Embryonic facial prominence (tissue), 1 donor: ENCODE results near the gene SNAPC3.
"Not testable (repeated sequence)": the region's sequence is repeated elsewhere in the genome, so short reads cannot be mapped to it uniquely, and the experiment has no call there.

Experiments used
- DNase-seq: peaks from one replicate; pipeline ENCODE4 v3.0.0-alpha.2; 2016; ENCODE audit errors: extremely low spot score

Gene SNAPC3

DNA sequence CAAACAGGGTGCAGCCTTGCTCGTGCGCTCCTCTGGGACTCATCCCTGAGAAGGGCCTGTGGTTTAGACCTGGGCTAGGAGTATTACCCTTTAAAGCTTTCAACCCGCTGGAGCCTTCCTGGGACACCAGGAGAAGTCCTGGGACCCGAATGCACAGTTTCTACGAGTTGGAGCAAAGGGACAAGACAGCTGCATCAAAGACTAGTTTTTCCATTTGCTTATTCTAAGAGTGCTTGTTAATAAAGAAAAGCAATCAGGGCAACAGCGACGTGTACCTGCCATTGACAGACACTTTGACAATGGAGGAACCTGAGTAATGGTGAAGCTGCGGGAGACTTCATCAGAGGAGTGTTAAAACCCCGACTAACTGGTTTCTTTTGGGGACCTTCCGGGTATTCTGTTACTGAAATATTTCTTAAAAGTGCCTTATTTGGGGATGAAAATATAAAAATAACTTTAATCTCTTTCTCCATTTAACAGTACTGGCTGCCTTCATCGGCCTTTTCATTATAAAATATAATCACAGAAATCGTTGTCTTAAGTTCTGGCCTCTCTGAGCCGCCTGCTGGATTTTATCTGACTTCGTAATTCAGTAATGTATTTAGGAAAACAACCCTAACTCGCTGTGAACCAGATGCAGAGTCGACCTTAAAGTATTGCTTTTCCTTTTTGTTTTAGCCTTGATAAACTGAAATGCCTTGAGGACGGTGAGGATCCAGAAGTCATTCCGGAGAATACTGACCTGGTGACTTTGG lies 732 bp downstream of the SNAPC3 start:
- DNase-seq = peak; percentile 11

- no peak for DNase-seq
Measured at GRCh38 chr9:15426019-15426418, 3.3 kb downstream of the SNAPC3 start.

DNA sequence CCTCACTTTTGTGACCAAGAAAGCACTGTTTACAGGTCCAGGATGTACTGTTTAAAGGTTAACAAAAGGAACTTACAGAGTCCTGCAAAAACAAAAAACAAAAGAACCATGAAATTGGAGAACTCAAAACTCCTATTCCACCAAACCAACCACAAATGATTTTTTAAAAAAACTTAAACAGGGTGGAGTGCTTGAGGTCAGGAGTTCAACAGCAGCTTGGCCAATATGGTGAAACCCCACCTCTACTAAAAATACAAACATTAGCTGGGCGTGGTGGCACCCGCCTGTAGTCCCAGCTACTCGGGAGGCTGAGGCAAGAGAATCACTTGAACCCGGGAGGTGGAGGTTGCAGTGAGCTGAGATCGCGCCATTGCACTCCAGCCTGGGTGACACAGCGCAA lies 5.0 kb downstream of the SNAPC3 start:
- DNase-seq = not testable (repeated sequence)

GRCh38 chr9:15430920-15431844 lies 8.5 kb downstream of the SNAPC3 start:
- DNase-seq = no peak

DNA sequence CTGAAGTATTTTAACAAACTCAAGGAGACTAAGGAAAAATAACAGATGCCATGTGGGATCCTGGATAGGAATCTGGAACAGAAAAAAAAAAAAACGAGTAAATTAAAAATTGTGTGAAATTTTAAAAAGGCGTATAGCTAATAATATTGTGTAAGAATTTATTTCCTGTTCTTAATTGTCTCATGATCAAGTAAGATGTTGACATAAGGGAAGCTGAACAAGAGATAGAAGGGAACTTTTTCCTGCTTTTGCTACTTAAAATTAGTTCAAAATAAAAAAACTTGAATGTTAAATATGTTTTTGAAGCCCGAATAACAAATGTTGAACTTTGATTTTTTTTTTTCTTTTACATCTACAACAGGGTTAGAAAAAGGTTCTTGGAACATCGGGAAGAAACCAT lies 10.5 kb downstream of the SNAPC3 start:
- DNase-seq = no peak

GRCh38 chr9:15433661-15434060 lies 11.0 kb downstream of the SNAPC3 start:
- DNase-seq = no peak

- DNase-seq = no peak
Measured at GRCh38 chr9:15438891-15439290, 16.2 kb downstream of the SNAPC3 start.

DNA sequence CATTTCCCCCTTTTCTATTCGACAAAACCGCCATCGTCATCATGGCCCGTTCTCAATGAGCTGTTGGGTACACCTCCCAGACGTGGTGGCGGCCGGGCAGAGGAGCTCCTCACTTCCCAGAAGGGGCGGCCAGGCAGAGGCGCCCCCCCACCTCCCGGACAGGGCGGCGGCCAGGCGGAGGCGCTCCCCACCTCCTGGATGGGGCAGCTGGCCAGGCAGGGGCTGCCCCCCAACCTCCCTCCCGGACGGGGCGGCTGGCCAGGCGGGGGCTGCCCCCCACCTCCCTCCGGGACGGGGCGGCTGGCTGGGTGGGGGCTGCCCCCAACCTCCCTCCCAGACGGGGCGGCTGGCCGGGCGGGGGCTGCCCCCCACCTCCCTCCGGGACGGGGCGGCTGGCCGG lies 19.2 kb downstream of the SNAPC3 start:
- not testable (repeated sequence) for DNase-seq

GRCh38 chr9:15442264-15442663 lies 19.6 kb downstream of the SNAPC3 start:
- not testable (repeated sequence) for DNase-seq

DNA sequence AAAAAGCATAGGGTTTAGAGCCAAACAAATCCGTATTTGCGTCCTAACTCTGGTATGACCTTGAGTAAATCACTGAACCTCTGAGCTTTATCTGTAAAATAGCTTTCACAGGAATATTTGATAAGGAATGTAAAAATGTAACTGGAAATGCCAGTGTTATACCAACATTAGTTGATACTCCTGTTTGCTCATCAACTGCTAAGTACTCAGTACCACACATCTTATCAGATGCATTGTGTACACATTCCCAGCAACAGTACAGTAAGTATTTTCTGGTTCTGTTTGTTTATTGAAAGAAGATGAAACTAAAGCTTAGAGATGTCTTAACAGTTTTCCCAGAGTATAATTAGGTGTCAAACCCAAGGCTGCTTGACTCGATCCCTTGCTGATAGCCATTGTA lies 21.5 kb downstream of the SNAPC3 start:
- no peak for DNase-seq

DNA sequence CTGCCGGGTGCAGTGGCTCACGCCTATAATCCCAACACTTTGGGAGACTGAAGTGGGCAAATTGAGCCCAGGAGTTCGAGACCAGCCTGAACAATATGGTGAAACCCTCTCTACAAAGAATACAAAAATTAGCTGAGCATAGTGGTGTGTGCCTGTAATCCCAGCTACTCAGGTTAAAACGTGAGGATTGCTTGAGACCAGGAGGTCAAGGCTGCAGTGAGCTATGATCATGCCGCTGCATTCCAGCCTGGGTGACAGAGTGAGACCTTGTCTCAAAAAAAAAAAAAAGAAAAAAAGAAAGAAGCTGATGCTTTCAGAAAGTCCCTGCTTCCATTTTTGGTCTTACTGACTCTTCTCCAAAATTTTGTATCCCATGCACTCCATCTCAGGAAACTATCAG lies 31.3 kb downstream of the SNAPC3 start:
- DNase-seq = no peak

GRCh38 chr9:15461056-15461455 lies 38.4 kb downstream of the SNAPC3 start:
- DNase-seq = no peak

GRCh38 chr9:15461601-15462000 lies 38.9 kb downstream of the SNAPC3 start:
- no peak for DNase-seq

DNA sequence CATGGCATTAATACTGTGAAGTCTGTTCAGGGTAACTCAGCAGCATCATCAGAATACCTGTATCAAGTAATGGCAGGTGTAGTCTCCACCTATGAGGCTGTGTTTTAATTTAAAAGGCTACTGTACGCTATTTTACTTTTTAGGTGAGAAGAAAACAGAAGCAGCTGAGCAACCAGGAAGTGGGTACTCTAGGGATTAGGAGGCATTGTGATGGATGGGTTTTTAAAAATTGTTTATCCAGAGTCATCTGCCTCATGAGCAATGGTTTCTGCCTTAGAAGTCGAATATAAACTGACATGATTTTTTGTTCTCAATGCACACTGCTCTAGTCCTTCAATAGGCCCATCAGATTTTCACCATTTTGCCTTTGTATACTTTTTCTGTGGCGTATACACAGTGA lies 45.5 kb downstream of the SNAPC3 start:
- no peak for DNase-seq

GRCh38 chr9:15469406-15469805 lies 46.7 kb downstream of the SNAPC3 start:
- no peak for DNase-seq

DNA sequence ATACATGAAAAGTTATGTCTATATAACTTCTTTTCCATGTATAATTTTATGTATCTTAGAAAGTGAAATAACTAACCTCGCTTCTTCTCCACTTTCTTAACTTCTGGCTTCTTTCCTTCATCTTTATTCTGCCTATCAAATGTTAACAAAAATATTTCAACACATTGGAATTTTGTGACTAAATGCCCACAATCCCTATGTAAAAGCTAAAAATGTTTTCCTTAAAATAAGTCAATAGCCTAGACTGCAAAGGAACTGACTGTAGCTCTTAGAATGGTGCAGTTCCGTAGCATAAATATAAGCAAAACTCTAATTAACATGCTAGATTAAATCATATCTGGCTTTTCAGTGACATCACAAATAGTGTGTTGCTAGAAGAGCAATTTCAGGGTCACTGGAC lies 47.2 kb downstream of the SNAPC3 start:
- DNase-seq = no peak

GRCh38 chr9:15475923-15476536 lies 53.4 kb downstream of the SNAPC3 start:
- DNase-seq = no peak

GRCh38 chr9:15480028-15480427 lies 57.4 kb downstream of the SNAPC3 start:
- no peak for DNase-seq

- DNase-seq = no peak
Measured at GRCh38 chr9:15482146-15482545, 59.5 kb downstream of the SNAPC3 start.

DNA sequence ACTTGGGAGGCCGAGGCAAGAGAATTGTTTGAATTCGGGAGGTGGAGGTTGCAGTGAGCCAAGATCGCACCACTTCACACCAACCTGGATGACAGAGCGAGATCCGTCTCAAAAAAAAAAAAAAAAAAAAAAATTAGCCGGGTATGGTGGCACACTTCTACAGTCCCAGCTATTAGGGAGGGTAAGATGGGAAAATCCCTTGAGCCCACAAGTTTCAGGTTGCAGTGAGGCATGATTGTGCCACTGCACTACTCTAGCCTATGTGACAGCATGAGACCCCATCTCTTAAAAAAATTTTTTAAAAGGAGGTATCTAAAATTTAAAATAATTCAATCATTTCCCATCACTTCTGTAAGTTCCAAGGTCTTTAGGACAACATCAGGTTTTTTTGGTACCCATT lies 62.1 kb downstream of the SNAPC3 start:
- DNase-seq = no peak

DNA sequence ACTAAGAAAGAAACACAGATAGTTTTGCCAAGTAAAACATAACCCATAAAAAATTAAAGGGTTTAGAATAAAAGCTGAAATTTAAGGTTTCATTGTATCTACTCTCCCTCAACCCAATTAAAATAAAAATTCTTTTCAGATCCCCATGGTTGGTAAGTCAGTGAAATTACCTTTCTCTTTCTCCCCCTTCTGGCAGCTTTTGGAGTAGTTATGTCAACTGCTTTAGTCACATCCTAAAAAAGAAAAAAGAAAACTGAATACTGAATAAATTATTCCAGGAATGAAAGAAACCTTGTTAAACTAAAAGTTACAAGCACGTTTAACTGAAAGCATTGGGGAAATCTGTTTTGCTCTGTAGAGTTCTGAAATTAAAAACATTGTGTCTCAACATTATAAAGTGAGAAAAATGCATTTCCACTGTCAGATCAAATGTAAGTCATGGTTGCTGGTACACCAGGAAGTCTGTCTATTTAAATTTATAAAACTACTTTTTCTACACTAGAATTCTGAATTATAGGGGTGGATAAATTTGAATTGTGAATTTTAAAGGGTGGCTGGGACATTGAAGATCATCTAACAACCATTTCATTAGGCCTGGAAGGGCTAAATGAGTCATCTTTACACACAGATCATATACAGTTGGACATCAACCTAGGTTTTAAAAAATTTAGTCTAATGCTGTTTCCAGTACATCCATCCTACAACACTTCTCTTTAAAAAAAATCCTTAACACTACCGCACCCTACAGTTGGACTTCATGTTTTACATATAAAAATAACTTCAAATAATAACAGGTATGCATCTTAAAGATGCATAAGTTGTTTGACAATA lies 63.4 kb downstream of the SNAPC3 start:
- no peak for DNase-seq

- DNase-seq = no peak
Measured at GRCh38 chr9:15491950-15492349, 69.3 kb downstream of the SNAPC3 start.
